HG03064 (cell line): ENCODE results near the gene CUBN.

Experiments used
- ATAC-seq: cut with Tn5 transposase; IDR thresholded peaks from one replicate; pipeline ENCODE4 v1.9.1; 2021; ENCODE audit warnings: low read depth; ENCODE audit not compliant: unreplicated experiment

The CUBN gene

DNA sequence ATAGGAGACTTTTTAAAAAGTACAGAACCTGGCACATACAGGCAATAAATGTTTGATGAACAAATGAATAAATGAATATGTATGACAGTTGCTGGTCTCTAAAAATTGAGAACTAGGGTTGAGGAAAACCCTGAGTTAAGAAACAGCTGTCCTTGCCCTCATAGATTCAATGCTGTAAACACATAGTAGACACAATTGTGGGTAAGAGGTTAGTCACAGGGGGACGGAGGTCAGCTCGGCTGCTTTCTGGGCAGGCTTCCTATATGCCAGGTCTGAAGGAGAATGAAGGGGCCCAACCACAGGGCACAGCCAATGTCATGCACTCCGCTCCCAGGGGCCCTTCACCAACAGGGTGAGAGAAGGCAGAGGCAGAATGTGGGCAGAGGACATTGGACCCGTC is 169.1 kb downstream of the CUBN start:
- no peak for ATAC-seq

DNA sequence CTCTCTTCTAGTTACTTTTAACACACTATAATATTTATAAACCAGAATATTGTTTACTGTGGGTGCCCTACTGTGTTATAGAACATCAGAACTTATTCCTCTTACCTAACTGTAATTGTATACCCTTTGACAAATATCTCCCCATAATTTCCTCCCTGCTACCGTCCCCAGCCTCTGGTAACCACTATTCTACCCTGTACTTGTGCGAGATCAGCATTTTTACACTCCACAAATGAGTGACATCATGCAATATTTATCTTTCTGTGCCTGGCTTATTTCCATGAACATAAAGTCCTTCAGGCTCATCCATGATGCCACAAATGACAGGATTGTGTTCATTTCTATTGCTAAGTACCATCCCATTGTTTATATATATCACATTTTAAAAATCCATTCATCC is 172.6 kb downstream of the CUBN start:
- no peak for ATAC-seq

DNA sequence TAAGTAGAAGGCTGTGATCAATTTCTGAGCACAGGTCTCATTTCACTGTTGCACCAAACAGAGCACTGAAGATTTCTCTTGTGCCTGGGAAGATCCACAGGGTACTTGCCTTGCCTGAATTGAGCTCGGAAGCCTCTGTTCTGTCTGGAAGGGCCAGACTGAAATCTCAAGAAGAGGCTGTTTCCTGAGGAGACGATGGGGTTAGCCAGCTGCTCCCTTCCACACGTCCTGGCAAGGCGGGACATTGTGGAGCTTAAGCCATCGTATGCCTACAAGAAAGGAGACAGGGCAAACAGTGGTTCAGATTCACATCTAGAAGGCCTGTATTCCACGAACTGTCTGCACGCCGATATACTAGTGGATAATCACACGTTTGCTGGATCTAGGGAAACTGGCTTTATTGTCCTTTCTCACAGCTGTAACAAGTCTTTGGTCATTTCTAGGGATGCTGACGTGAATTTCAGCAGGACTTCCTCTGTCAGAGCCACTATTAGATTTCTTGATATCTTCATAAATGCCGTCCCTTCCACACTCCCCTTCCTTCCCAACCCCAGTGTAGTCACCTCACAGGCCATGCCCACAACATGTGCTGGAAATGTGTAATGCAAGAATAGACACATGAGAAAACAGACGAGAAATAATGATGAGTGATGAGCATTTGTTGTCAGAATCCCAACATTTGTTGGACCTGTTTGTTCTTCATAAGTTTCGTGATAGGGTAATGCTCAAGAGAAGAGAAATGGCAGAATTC is 175.2 kb downstream of the CUBN start:
- ATAC-seq, result no peak

- ATAC-seq, result no peak
These were observed 176.3 kb downstream of the CUBN start for GRCh38 chr10:16953270-16953669.

DNA sequence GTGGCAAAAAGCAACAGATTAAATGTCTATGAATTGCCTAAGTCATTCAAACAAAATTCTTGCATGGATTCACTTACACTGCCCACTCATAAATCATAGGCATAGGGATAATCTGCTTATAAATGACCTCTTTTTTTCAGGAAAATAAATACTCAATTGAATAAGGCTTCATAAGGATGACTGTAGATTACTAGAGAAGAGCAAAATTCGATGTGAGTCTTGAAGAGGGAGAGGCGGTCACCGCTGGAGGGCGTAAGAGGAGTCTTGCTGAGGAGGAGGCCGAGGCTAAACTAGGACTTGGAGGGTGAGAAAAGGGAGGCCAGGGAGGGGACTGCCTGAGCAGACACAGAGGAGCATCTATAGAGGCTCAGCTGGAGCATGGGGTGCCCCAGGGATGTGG is 177.0 kb downstream of the CUBN start:
- ATAC-seq, result no peak

DNA sequence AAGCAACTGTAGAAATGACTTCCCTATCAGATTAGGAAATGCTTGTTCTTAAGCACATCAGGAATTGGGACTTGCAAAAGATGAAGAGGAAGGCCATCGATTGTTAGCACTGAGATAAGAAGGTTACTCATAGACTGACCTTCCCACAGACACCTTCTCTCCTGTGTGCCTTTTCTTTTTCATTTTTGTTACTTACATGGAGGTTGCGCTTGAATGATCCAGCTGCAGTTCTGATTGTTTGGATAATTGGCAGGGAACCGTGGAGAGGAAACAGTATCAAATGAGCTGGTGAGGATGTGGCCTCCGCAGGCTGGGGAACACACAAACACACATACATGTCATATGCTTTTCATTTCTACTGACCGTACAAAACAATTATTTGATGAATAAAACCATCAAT is 177.5 kb downstream of the CUBN start:
- no peak for ATAC-seq

DNA sequence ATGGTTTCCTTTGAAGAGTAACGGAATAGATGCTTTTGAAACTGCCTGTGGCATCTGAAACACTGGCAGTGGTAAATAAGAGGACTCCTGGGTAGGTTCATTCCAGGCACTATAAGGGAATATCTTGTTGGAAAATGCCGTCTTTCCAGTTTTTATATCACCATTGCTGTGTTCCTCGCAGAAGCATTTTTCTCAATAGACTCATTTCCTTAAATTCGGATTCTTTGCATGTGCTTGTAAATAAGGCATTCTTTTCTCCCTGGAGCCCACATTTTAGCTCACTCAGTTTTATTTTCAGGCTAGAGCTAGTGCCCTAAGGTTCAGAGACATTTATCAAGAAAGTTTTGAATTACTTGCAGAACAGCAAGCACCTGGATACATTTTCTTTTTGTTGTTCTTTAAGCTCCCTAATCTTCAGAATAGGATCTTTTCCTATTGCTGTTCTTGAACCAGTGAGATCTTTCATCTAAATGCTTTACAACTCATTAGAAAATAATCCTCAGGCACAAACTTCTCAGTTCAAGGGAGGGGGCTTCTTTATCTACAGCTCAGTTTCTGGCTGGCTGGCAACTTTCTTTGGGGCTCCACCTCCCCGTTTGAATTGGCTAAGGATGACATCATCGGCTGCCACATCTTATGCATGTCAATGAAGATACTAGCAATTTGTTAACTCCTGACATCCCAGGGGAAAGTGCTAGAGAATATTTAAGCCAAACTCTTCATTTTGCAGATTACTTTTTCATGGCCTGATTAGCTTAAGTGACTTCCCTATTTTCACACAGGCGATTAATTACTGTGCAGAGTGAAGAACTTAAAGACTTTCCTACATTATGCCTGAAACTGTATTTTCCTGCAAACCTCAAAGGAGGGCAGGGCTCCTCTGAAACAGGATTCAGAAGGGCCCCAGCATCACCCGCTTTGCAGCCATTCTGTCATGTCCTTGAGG is 178.7 kb downstream of the CUBN start:
- no peak for ATAC-seq

- no peak for ATAC-seq
These were observed 179.8 kb downstream of the CUBN start for GRCh38 chr10:16949816-16950215.

DNA sequence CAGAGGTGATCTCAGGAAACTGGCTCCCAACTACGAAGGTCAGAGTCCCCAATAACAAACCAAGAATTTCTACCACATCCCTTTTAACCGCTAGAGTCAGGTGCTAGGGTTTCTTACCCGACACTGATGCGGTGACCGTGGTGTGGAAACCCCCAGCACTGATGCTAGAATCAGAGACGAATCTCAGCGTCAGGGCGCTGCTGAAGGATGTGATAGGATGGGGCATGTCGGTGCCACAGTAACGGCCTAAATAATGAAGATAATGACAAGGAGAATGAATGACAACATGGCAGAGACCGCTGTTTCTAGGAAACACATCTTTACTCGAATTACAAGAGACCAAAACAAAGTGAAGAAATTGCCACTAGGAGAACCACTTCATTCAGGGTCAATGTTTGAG is 181.2 kb downstream of the CUBN start:
- ATAC-seq, result no peak

DNA sequence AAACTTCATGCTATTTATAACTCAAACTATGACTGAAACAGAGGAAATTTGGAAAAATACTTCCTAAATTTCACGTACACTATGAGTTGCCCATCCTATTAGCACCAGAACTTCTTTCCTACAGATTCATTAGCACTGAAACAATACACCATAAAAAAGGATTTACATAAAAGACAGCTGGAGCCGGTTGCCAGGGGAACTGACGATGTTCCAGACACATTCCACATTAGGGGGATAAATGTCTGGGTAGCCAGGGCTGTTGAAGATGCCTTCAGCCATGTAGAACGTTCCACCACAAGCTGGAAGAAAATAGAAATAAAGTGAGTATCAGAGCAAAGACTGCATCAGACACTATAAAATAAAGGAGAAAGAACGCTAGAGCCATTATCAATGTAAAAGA is 182.5 kb downstream of the CUBN start:
- ATAC-seq, result no peak

- no peak for ATAC-seq
These were observed 184.0 kb downstream of the CUBN start for GRCh38 chr10:16945593-16945992.

- no peak for ATAC-seq
These were observed 184.6 kb downstream of the CUBN start for GRCh38 chr10:16944986-16945385.

- ATAC-seq, result no peak
These were observed 185.2 kb downstream of the CUBN start for GRCh38 chr10:16944402-16944801.

- ATAC-seq, result no peak
These were observed 186.0 kb downstream of the CUBN start for GRCh38 chr10:16943295-16944285.

DNA sequence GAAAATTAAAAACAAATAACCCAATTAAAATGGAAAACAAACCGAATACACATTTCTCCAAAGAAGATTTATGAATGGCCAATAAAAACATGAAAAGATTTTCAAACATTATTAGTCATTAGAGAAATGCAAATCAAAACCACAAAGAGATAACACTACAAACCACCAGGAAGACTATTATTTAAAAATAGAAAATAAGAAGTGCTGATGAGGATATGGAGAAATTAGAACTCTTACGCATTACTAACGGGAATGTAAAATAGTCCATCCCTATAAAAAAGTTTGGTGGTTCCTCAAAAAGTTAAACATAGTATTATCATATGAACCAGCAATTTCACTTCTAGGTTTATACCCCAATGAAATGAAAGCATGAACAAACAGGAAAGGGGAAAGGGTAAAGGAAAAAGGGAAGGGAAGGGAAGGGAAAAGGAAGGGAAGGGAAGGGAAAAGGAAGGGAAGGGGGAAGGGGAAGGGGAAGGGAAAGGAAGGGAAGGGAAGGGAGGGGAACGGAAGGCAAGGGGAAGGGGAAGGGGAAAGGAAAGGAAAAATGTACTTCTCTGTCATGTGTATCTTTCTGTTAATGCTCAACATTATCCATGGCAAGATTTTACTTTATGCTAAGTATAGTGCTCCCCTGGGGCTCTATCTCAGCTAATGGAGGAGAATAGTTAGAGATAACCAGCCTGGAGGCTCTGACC is 187.1 kb downstream of the CUBN start:
- ATAC-seq, result no peak

GRCh38 chr10:16941870-16942269 is 187.7 kb downstream of the CUBN start:
- no peak for ATAC-seq

GRCh38 chr10:16941067-16941466 is 188.5 kb downstream of the CUBN start:
- ATAC-seq, result no peak

DNA sequence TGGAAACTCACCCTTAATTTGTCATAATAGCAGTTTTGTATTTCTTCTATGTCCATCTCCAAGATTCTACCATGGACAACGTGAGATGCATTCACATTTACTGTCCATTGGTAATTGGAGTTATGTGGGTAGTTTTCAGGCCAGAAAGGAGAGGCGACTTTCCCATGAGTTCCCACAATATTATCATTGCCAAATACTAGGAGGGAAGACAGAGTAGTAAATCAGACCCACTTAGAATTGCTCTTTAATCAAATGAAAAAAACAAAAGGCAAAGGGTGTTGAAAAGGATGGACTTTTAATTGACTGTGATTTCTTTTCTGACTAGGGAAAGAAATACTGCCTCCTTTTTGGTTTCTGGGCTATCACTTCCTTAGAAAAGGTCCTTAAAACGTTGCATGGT is 190.7 kb downstream of the CUBN start:
- no peak for ATAC-seq

GRCh38 chr10:16934461-16934860 is 195.2 kb downstream of the CUBN start:
- ATAC-seq, result no peak

GRCh38 chr10:16933783-16934182 is 195.8 kb downstream of the CUBN start:
- no peak for ATAC-seq
